HUES6 (cell line): ENCODE measurements around the gene CD2AP.
"Not testable (repeated sequence)": the region's sequence is repeated elsewhere in the genome, so short reads cannot be mapped to it uniquely, and the experiment has no call there.

ENCODE experiments used
- H3K27ac ChIP-seq: 2 replicates; pipeline ENCODE4 v1.7.0; 2013; ENCODE audit warnings: low read depth, mild to moderate bottlenecking, low read length, inconsistent platforms
- H3K27me3 ChIP-seq: 2 replicates; pipeline ENCODE4 v1.6.1; 2013; ENCODE audit warnings: low read length; ENCODE audit not compliant: control insufficient read depth, insufficient read depth
- H3K36me3 ChIP-seq: 2 replicates; pipeline ENCODE4 v1.6.1; 2013; ENCODE audit warnings: low read length; ENCODE audit not compliant: control insufficient read depth, insufficient read depth
- H3K4me1 ChIP-seq: 2 replicates; pipeline ENCODE4 v1.6.1; 2013; ENCODE audit warnings: low read length; ENCODE audit not compliant: control insufficient read depth, insufficient read depth
- H3K4me3 ChIP-seq: 2 replicates; pipeline ENCODE4 v1.5.1; 2013; ENCODE audit warnings: low read depth, low read length
- H3K9ac ChIP-seq: one replicate; pipeline ENCODE4 v1.6.1; 2013; ENCODE audit warnings: mild to moderate bottlenecking, low read length
- H3K9me3 ChIP-seq: 2 replicates; pipeline ENCODE4 v1.6.1; 2013; ENCODE audit warnings: low read depth, low read length; ENCODE audit not compliant: control insufficient read depth, insufficient read depth

The CD2AP gene

GRCh38 chr6:47534063-47534462 is 56.5 kb downstream of the CD2AP start:
- Histone ChIP-seq H3K4me1 (no peaks in the 10 kb centered on the region), H3K27me3 (no peaks in the 10 kb centered on the region), H3K4me3 (no peak overlapping the region), H3K36me3 (peaks cover 50% of the 10 kb centered on the region), H3K27ac (no peak overlapping the region), H3K9me3 (no peaks in the 10 kb centered on the region), H3K9ac (no peak overlapping the region)

GRCh38 chr6:47535316-47536225 is 58.0 kb downstream of the CD2AP start:
- Histone ChIP-seq H3K4me1 (no peaks in the 10 kb centered on the region), H3K27me3 (no peaks in the 10 kb centered on the region), H3K4me3 (no peak overlapping the region), H3K9ac (no peak overlapping the region), H3K36me3 (peaks cover 52% of the 10 kb centered on the region), H3K27ac (no peak overlapping the region), H3K9me3 (no peaks in the 10 kb centered on the region)

GRCh38 chr6:47536816-47537401 is 59.3 kb downstream of the CD2AP start:
- Histone ChIP-seq H3K9me3 (no peaks in the 10 kb centered on the region), H3K4me1 (no peaks in the 10 kb centered on the region), H3K9ac (no peak overlapping the region), H3K36me3 (peaks cover 60% of the 10 kb centered on the region), H3K27ac (no peak overlapping the region), H3K4me3 (no peak overlapping the region), H3K27me3 (no peaks in the 10 kb centered on the region)

GRCh38 chr6:47545223-47545622 is 67.6 kb downstream of the CD2AP start:
- no peak overlapping the region for H3K27ac ChIP-seq
- peaks cover 64% of the 10 kb centered on the region for H3K36me3 ChIP-seq
- H3K27me3 ChIP-seq: no peaks in the 10 kb centered on the region
- H3K9ac ChIP-seq: no peak overlapping the region
- no peak overlapping the region for H3K4me3 ChIP-seq
- peaks cover 7% of the 10 kb centered on the region; the same call in 1 of the 2 replicates for H3K9me3 ChIP-seq
- H3K4me1 ChIP-seq: no peaks in the 10 kb centered on the region

GRCh38 chr6:47551670-47552069 is 74.1 kb downstream of the CD2AP start:
- H3K27ac ChIP-seq: no peak overlapping the region

GRCh38 chr6:47552319-47552718 is 74.7 kb downstream of the CD2AP start:
- Histone ChIP-seq H3K9me3 (peaks cover 3% of the 10 kb centered on the region; the same call in 1 of the 2 replicates), H3K4me1 (no peaks in the 10 kb centered on the region), H3K4me3 (no peak overlapping the region), H3K9ac (no peak overlapping the region), H3K27me3 (no peaks in the 10 kb centered on the region), H3K36me3 (peaks cover 31% of the 10 kb centered on the region), H3K27ac (no peak overlapping the region)

More at GRCh38 chr6:47551670-47552069, 74.1 kb downstream of the CD2AP start:
- H3K4me3 ChIP-seq: no peak overlapping the region
- peaks cover 38% of the 10 kb centered on the region for H3K36me3 ChIP-seq
- no peak overlapping the region for H3K9ac ChIP-seq
- peaks cover 3% of the 10 kb centered on the region; the same call in 1 of the 2 replicates for H3K9me3 ChIP-seq
- H3K4me1 ChIP-seq: no peaks in the 10 kb centered on the region
- H3K27me3 ChIP-seq: no peaks in the 10 kb centered on the region

- H3K36me3 ChIP-seq: peaks cover 26% of the 10 kb centered on the region
- not testable (repeated sequence) for H3K27ac ChIP-seq, H3K9ac ChIP-seq, H3K27me3 ChIP-seq, H3K4me3 ChIP-seq, H3K4me1 ChIP-seq, H3K9me3 ChIP-seq
Observed at GRCh38 chr6:47553243-47553642, 75.7 kb downstream of the CD2AP start.

GRCh38 chr6:47556459-47556858 is 78.9 kb downstream of the CD2AP start:
- H3K4me1 ChIP-seq, H3K27ac ChIP-seq, H3K9ac ChIP-seq, H3K4me3 ChIP-seq, H3K9me3 ChIP-seq, H3K27me3 ChIP-seq: not testable (repeated sequence)
- H3K36me3 ChIP-seq: peaks cover 27% of the 10 kb centered on the region

- H3K9ac ChIP-seq: no peak overlapping the region
- H3K27me3 ChIP-seq: no peaks in the 10 kb centered on the region
- H3K4me1 ChIP-seq: peaks cover 5% of the 10 kb centered on the region; the same call in 1 of the 2 replicates
- no peak overlapping the region for H3K4me3 ChIP-seq
- no peaks in the 10 kb centered on the region for H3K9me3 ChIP-seq
- peaks cover 14% of the 10 kb centered on the region for H3K36me3 ChIP-seq
- no peak overlapping the region for H3K27ac ChIP-seq
Observed at GRCh38 chr6:47563162-47563561, 85.6 kb downstream of the CD2AP start.

- not testable (repeated sequence) for H3K27ac ChIP-seq, H3K9ac ChIP-seq, H3K4me3 ChIP-seq, H3K36me3 ChIP-seq, H3K27me3 ChIP-seq, H3K9me3 ChIP-seq
- peaks cover 15% of the 10 kb centered on the region for H3K4me1 ChIP-seq
Observed at GRCh38 chr6:47566602-47567001, 89.0 kb downstream of the CD2AP start.

GRCh38 chr6:47567586-47567985 is 90.0 kb downstream of the CD2AP start:
- Histone ChIP-seq H3K9me3 (no peaks in the 10 kb centered on the region), H3K36me3 (peaks cover 6% of the 10 kb centered on the region), H3K9ac (no peak overlapping the region), H3K4me3 (no peak overlapping the region), H3K27ac (no peak overlapping the region), H3K4me1 (peaks cover 17% of the 10 kb centered on the region), H3K27me3 (no peaks in the 10 kb centered on the region)
